ENCODE measurements around the gene DIAPH2.

GRCh38 chrX:97016106-97016505 lies 331.5 kb downstream of the DIAPH2 start:
- TF ChIP-seq POLR2A (IDR thresholded peaks at IDR 0.05) (no peak), CTCF (IDR thresholded peaks at IDR 0.05) (no peak), EP300 (IDR thresholded peaks at IDR 0.05) (no peak)
